Keratinocyte (primary cell): ENCODE results near the gene HTRA1. TPM values are rescaled to one million over a fixed set of nuclear protein-coding genes. Genes with fewer than 3 reads are reported as not detected.

Experiments used
- DNase-seq: peaks from one replicate; pipeline ENCODE4 v3.0.0-alpha.2; 2011; ENCODE audit warnings: low read depth, missing footprints, low spot score
- FAIRE-seq: peaks from 2 replicates; lab custom pipeline; 2011; peaks lifted over from hg19 to GRCh38; lab: Jason Lieb, UNC
- H2AFZ ChIP-seq: 2 replicates; pipeline ENCODE4 v1.6.0; 2012; ENCODE audit warnings: low read length, control low read depth, inconsistent platforms; ENCODE audit not compliant: control insufficient read depth
- H3K27ac ChIP-seq: 2 replicates; pipeline ENCODE4 v1.5.1; 2011; ENCODE audit warnings: low read length; ENCODE audit not compliant: control insufficient read depth, insufficient read depth
- H3K27me3 ChIP-seq: 3 replicates; pipeline ENCODE4 v1.6.0; 2011; ENCODE audit warnings: low read length; ENCODE audit not compliant: control insufficient read depth, insufficient read depth; ENCODE audit errors: extremely low read depth
- H3K36me3 ChIP-seq, 2 experiments: 2 replicates in 1 of 2; 3 replicates in 1 of 2; pipeline ENCODE4 v1.5.1; 2011; ENCODE audit warnings: low read length in 2 of 2, mild to moderate bottlenecking in 1 of 2; ENCODE audit not compliant: control insufficient read depth in 2 of 2, insufficient read depth in 2 of 2; ENCODE audit errors: extremely low read depth in 1 of 2
- H3K4me1 ChIP-seq: 3 replicates; pipeline ENCODE4 v1.5.1; 2011; ENCODE audit warnings: low read length; ENCODE audit not compliant: control insufficient read depth, insufficient read depth; ENCODE audit errors: extremely low read depth
- H3K4me2 ChIP-seq: 3 replicates; pipeline ENCODE4 v1.6.0; 2011; ENCODE audit warnings: low read depth, low read length; ENCODE audit not compliant: control insufficient read depth, insufficient read depth; ENCODE audit errors: extremely low read depth
- H3K4me3 ChIP-seq, 3 experiments: fragments of 200-600 bp in 1 of 3; sonication (generic) in 1 of 3; 2 replicates in 2 of 3; 3 replicates in 1 of 3; pipeline ENCODE4 v1.5.1; 2011 to 2016; ENCODE audit warnings: low read length in 3 of 3, mild to moderate bottlenecking in 3 of 3, control low read depth in 2 of 3, inconsistent platforms in 1 of 3, low read depth in 1 of 3, mixed read lengths in 1 of 3, mixed run types in 1 of 3, moderate library complexity in 1 of 3; ENCODE audit not compliant: control insufficient read depth in 2 of 3, insufficient read depth in 2 of 3; ENCODE audit errors: extremely low read depth in 1 of 3
- H3K79me2 ChIP-seq: 2 replicates; pipeline ENCODE4 v1.6.0; 2012; ENCODE audit warnings: low read length; ENCODE audit not compliant: control insufficient read depth, insufficient read depth
- H3K9ac ChIP-seq: 3 replicates; pipeline ENCODE4 v1.6.0; 2011; ENCODE audit warnings: low read length; ENCODE audit not compliant: control insufficient read depth, insufficient read depth; ENCODE audit errors: extremely low read depth
- H3K9me1 ChIP-seq: 3 replicates; pipeline ENCODE4 v1.6.0; 2011; ENCODE audit warnings: low read length; ENCODE audit not compliant: control insufficient read depth, insufficient read depth; ENCODE audit errors: extremely low read depth
- H3K9me3 ChIP-seq: 2 replicates; pipeline ENCODE4 v1.5.1; 2012; ENCODE audit warnings: low read depth, low read length; ENCODE audit not compliant: control insufficient read depth
- H4K20me1 ChIP-seq: 3 replicates; pipeline ENCODE4 v1.6.0; 2011; ENCODE audit warnings: low read length; ENCODE audit not compliant: control insufficient read depth, insufficient read depth; ENCODE audit errors: extremely low read depth
- CTCF ChIP-seq, 3 experiments: IDR thresholded peaks in 1 of 3; conservative IDR thresholded peaks in 1 of 3; optimal IDR thresholded peaks in 1 of 3; 2 replicates in 2 of 3; 3 replicates in 1 of 3; pipeline versions ENCODE3 to v1.5.1; 2011; ENCODE audit warnings: low read length in 3 of 3, mild to moderate bottlenecking in 3 of 3, moderate library complexity in 2 of 3, control low read depth in 1 of 3, inconsistent platforms in 1 of 3; ENCODE audit not compliant: insufficient read depth in 2 of 3; ENCODE audit errors: extremely low read depth in 1 of 3
- EZH2 ChIP-seq: IDR thresholded peaks from one replicate; pipeline ENCODE4 v1.6.1; 2012; ENCODE audit warnings: inconsistent platforms, mild to moderate bottlenecking, low read length, moderate library complexity
- dilution Hi-C: fragments of 300-500 bp; cut with MboI; formaldehyde crosslinking; loops from one replicate; pipeline ENCODE4 v1.7.0; 2020; ENCODE audit warnings: low sequenced_read_pairs; ENCODE audit not compliant: extremely low pct_ligation_motif_present
- polyA plus RNA-seq, 5 experiments: library from polyadenylated mRNA; depleted of rRNA in 3 of 5; stranded (reverse) in 3 of 5; stranded (forward) in 1 of 5; unstranded in 1 of 5; fragments of >200 nt; gene quantifications; 1 replicate in 1 of 5; 2 replicates in 3 of 5; 3 replicates in 1 of 5; pipeline versions ENCODE4 v1.2.1 to v1.2.3, GENCODE V29; 2011 to 2012; ENCODE audit warnings: missing spikeins in 2 of 5, low read depth in 1 of 5, low replicate concordance in 1 of 5

Gene HTRA1
- polyA plus RNA-seq, 1 donor (not counting 4 experiments of a cell fraction or from before 2014, with no cell fraction given): 412 TPM

GRCh38 chr10:122454071-122454470, 7.3 kb upstream of the HTRA1 start:
- no peak overlapping the region for H2AFZ ChIP-seq
- TF ChIP-seq CTCF (optimal IDR thresholded peaks at IDR 0.05 in 1 of 3, IDR thresholded peaks at IDR 0.05 in 1 of 3, conservative IDR thresholded peaks at IDR 0.05 in 1 of 3; ENCODE audit: extremely low read depth in 1 of 3, insufficient read depth in 2 of 3, low read length in 3 of 3) (no peak), EZH2 (no peak)
- H3K27ac ChIP-seq: no peak overlapping the region
- FAIRE-seq (no peak), DNase-seq (no peak)
- H3K27me3 ChIP-seq: no peaks in the 10 kb centered on the region
- dilution Hi-C loops: no loop called here
- H4K20me1 ChIP-seq: no peaks in the 10 kb centered on the region
- no peaks in the 10 kb centered on the region for H3K9me1 ChIP-seq
- no peak overlapping the region for H3K4me3 ChIP-seq
- H3K4me1 ChIP-seq: no peaks in the 10 kb centered on the region
- no peaks in the 10 kb centered on the region for H3K79me2 ChIP-seq
- H3K4me2 ChIP-seq: no peak overlapping the region
- no peaks in the 10 kb centered on the region for H3K36me3 ChIP-seq
- no peak overlapping the region for H3K9ac ChIP-seq
- no peaks in the 10 kb centered on the region for H3K9me3 ChIP-seq

- FAIRE-seq: no peak
- Histone ChIP-seq H3K79me2 (no peaks in the 10 kb centered on the region), H3K9me3 (no peaks in the 10 kb centered on the region), H3K36me3 (no peaks in the 10 kb centered on the region), H3K4me1 (no peaks in the 10 kb centered on the region), H3K27ac (no peak within 1 kb of the TSS), H2AFZ (no peak within 1 kb of the TSS), H3K4me3 (no peak within 1 kb of the TSS), H3K9me1 (no peaks in the 10 kb centered on the region), H3K27me3 (no peaks in the 10 kb centered on the region), H4K20me1 (no peaks in the 10 kb centered on the region), H3K4me2 (no peak within 1 kb of the TSS), H3K9ac (no peak within 1 kb of the TSS)
- dilution Hi-C loops: no loop called here
- TF ChIP-seq EZH2: no peak
- TF ChIP-seq CTCF (optimal IDR thresholded peaks at IDR 0.05 in 1 of 3, IDR thresholded peaks at IDR 0.05 in 1 of 3, conservative IDR thresholded peaks at IDR 0.05 in 1 of 3; ENCODE audit: extremely low read depth in 1 of 3, insufficient read depth in 2 of 3, low read length in 3 of 3): no peak
- no peak for DNase-seq
Measured at GRCh38 chr10:122454603-122455080, 6.7 kb upstream of the HTRA1 start, which contains the start of gene ARMS2. Gene ARMS2 (plus strand): TSS chr10:122454653. CDS start chr10:122454728, 75 bp downstream.
